GM18507 (cell line): ENCODE measurements around the gene AMER2.
"Not testable (repeated sequence)": the region's sequence is repeated elsewhere in the genome, so short reads cannot be mapped to it uniquely, and the experiment has no call there.

Experiments used
- DNase-seq: peaks from one replicate; pipeline ENCODE4 v3.0.0; 2011; ENCODE audit warnings: low read depth; ENCODE audit not compliant: insufficient read length; ENCODE audit errors: extremely low spot score
- FAIRE-seq: peaks from 2 replicates; lab custom pipeline; 2011; peaks lifted over from hg19 to GRCh38; lab: Jason Lieb, UNC

AMER2 gene

DNA sequence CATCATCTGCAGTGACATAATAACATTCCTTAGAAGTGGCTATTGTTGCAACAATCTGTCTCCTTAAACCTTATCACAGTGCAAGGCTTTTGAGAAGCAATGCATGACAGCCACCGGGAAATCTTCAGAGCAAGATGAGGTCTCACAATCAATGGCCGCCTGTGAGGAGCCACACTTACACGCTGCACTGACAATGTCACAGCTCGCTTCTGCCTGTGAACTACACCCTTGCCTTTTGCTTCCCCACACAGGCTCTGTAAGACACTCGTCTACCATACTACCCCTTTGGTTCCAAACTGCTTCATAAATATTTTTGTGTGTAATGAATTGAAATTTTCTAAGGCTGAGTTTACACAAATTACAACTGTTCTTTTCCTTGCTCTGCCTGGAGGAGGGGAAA is 6.9 kb downstream of the AMER2 start:
- not testable (repeated sequence) for DNase-seq, FAIRE-seq

DNA sequence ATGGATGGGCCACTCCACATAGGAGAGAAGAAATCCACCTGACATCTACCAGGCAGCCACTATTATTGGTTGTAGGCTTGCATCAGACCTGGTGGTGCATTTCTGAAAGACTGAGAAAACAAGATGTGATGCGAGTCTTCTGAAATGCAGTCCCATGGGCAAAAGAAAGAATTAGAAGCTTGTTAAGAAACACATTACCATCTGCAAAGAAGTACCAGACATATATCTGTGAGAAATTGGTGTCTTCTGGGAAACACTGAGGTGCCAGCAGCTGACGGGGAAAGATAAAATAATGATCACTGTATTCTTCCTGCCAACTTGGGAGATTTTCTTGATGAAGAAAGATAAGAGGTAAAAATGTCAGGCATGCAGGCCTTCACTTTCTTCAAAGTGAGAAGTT is 14.4 kb downstream of the AMER2 start:
- FAIRE-seq (no peak), DNase-seq (no peak)

- no peak for DNase-seq
- no peak for FAIRE-seq
Measured at GRCh38 chr13:25153736-25154135, 18.4 kb downstream of the AMER2 start.

DNA sequence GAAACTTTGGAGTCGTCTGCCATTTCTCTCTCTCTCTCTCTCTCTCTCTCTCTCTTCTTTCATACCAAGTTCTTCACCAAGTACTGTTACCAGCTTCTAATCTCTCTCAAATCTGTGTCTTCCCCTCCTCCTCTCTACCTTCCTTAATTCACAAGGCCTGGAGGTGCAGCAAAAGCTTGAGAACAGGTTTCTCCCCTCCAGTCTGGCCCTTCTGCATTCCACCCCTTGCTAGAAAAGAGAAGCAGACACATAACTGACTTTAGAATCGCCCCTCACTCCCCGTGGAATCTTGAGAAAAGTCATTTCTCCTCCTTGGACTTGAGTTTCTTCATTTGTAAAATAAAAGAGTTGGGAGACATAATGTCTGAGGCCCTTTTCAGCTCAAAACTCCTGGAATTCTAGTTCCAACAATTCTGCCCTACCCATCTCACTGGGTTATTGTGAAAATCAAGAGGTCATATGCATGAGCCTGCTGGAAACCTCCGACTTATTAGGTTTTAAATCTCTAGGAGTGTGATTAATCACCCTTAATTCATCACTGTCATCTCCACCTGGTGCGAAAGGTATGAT is 20.4 kb downstream of the AMER2 start:
- DNase-seq, result no peak

GRCh38 chr13:25149711-25150110 is 22.4 kb downstream of the AMER2 start:
- DNase-seq (no peak), FAIRE-seq (no peak)

More for the DNA sequence above, 20.4 kb downstream of the AMER2 start:
- no peak for FAIRE-seq

DNA sequence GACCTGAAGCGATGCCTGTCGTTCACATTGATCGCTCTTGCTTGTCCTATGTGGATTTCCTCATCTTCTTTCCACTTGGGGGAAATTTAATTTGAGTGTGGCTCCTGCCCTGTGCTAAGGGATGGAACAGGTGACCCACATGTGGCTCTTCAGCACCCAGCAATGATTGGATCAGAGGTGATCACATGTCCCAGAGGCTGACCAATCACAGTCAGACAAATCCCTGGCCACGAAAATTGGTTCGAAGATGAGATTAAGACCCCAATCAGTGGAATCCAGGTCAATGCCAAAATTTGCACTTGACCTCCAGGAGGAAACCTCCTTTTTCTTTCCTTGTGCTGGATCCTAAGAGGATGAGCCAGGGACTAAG is 23.7 kb downstream of the AMER2 start:
- no peak for DNase-seq
- FAIRE-seq, result no peak

DNA sequence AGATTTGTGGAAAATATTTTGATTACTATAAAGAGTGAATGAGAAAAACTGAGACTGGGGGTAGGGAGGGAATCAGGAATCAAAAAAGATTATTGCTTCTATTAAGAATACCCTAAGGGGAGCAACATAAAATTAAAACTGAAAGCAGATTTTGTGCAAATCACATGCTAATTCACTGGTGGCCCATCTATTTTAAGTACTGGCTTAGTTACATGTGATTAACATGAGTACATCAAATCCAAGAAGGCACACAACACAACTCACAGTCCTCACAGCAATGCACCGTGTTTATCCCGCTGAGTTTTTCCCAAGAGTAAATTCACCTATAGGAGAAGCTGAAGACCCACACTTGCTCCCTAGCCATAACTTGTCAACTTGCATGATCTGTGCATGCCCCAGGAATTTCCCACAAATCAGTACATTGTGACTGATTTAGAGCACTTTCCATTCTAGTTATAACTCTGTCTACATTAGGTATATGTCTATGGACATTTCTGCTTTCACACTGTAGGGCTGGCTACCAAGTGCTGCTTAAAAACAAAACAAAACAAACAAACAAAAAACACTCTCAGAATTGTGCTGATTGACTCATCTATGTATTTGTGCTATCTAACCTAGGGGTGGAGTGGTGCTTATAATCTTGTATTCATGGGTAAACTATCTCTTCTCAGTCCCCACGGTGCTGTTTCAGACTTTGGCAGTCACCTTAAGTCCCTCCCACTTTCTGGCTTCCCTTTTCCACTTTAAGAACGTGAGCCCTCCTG is 24.3 kb downstream of the AMER2 start:
- FAIRE-seq, result peak; percentile 55
- DNase-seq, result no peak

DNA sequence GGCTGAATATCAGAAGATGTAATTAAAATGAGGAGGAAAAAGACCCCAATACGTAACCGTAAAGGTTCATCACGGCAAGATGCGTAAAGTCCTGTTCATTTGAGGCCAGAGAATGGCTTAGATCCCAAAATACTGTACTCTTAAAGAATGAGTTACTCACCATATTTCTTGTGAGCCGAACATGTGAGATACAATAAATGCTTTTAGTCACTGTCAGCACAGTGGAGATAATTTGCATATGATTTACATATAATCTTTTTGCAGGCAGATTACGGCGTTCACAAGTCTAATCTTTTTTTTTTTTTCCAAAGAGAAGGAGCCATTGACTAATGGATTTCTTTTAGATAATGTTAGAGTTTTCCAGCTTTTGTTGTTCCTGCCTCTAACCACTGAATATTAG is 28.4 kb downstream of the AMER2 start:
- FAIRE-seq, result no peak
- no peak for DNase-seq

DNA sequence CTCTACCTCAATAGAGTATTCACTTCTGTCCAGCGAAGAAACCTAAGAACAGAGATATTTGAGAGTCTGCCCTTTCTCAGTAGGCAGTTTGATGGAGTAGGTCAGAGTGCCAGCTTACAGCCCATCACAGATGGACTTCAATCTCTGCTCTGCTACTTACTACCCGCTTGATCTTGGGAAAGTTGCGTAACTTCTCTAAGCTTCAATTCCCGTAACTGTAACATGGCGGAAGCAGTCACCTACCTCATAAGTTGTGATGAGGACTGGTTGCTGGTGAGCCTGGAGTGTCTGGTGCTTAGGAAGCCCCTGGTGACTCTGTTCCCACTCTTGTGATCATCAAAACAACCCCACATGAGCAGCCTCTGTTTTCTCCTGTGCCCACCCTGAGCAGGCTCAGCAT is 31.0 kb downstream of the AMER2 start:
- FAIRE-seq (no peak), DNase-seq (no peak)

DNA sequence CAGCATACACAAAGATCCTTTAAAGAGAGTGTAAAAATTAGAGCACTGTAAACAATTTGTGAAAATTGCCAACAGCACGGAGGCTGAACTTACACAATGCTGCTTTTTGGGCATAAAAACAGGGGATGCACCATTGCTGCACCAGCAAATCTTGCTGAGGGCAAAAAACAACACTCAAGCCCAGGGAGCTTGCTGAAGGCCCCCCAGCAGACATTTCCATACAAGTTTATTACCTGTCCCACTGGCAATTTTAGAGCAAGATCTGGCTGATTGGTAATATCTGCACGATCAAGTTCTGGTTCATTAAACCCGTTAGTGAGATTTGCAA is 34.3 kb downstream of the AMER2 start:
- FAIRE-seq (no peak), DNase-seq (no peak)

- DNase-seq, result no peak
- FAIRE-seq, result no peak
Measured at GRCh38 chr13:25136880-25137787, 35.0 kb downstream of the AMER2 start.

DNA sequence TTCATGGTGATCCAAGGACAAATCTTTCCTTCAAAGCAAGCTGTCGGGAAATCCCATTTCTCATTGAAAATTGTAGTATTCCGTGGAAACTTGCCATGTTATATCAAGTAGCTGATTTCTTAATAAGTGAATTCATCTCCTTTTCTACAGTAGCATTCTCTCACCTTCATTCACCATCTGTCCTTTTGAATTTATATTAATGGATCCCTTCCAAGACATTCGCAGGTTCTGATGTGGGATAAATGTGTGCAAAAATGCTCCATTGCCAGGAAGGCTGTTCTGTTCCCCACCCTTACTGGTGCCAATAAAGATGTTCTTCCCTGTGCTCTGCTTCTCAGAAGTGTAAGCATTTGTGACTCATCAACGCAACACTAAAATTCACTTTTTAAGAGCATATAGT is 36.2 kb downstream of the AMER2 start:
- FAIRE-seq, result no peak
- no peak for DNase-seq

GRCh38 chr13:25132751-25133390 is 39.2 kb downstream of the AMER2 start:
- no peak for DNase-seq
- no peak for FAIRE-seq

GRCh38 chr13:25131881-25132420 is 40.1 kb downstream of the AMER2 start:
- DNase-seq, result no peak
- FAIRE-seq, result no peak

- FAIRE-seq, result no peak
- DNase-seq, result no peak
Measured at GRCh38 chr13:25130944-25131343, 41.1 kb downstream of the AMER2 start.

- FAIRE-seq (no peak), DNase-seq (no peak)
Measured at GRCh38 chr13:25118378-25118905, 53.6 kb downstream of the AMER2 start.

- FAIRE-seq, result no peak
- DNase-seq, result no peak
Measured at GRCh38 chr13:25117312-25117711, 54.8 kb downstream of the AMER2 start.

DNA sequence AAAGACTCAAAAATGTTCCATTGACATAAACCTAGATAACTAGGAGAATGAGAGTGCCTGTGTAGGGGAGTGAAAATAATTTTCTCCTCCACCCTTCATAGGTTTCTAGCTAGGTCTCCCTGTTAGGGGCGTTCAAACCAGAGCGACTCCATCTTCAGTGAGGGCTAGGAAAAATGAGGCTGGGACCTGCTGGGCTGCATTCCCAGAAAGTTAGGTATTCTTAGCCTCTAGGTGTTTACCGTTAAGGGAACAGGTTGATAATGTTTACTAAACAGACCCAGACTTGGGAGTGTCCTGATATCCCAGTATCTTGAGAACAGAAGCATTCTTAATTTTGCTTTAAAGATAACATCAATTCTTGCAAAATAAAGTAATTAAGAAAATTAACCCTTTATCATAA is 56.0 kb downstream of the AMER2 start:
- no peak for FAIRE-seq
- no peak for DNase-seq

- peak; percentile 44 for DNase-seq
- FAIRE-seq, result peak; percentile 88
Measured at GRCh38 chr13:25114220-25114619, 57.9 kb downstream of the AMER2 start.
